ENCODE data around the gene SLC44A5.

GRCh38 chr1:75170011-75170410 is 440.9 kb downstream of the SLC44A5 start:
- TF ChIP-seq CTCF (conservative IDR thresholded peaks at IDR 0.05; ENCODE audit: low read depth, low read length) (no peak), EZH2 (IDR thresholded peaks at IDR 0.05; ENCODE audit: borderline replicate concordance, low read depth, low read length, poor library complexity, severe bottlenecking) (no peak)
